Peyer's patch (tissue), 4 donors: ENCODE measurements around the gene MCU. TPM values are rescaled to one million over a fixed set of nuclear protein-coding genes. Genes with fewer than 3 reads are reported as not detected.
"Not testable (repeated sequence)": the region's sequence is repeated elsewhere in the genome, so short reads cannot be mapped to it uniquely, and the experiment has no call there.

ENCODE experiments used
- DNase-seq, 3 donors: peaks; one replicate each; pipeline ENCODE4 v3.0.0-alpha.2; 2017 to 2019
- H3K27ac ChIP-seq, 4 donors: fragments of 200-600 bp; sonication (generic); one replicate each; pipeline ENCODE4 v1.5.1; 2016 to 2019
- H3K27me3 ChIP-seq, 2 donors: fragments of 200-600 bp; sonication (generic); one replicate each; pipeline ENCODE4 v1.5.1; 2019
- H3K36me3 ChIP-seq, 3 donors: fragments of 200-600 bp; sonication (generic); one replicate each; pipeline ENCODE4 v1.5.1; 2016 to 2019
- H3K4me1 ChIP-seq, 4 donors: fragments of 200-600 bp; sonication (generic); one replicate each; pipeline ENCODE4 v1.5.1; 2016 to 2019
- H3K4me3 ChIP-seq, 4 donors: fragments of 200-600 bp; sonication (generic); 1 replicate in 3 of 4; 2 replicates in 1 of 4; pipeline ENCODE4 v1.5.1; 2016 to 2019; ENCODE audit warnings: mild to moderate bottlenecking in 1 of 4
- H3K9me3 ChIP-seq, 4 donors: fragments of 200-600 bp; sonication (generic); one replicate each; pipeline ENCODE4 v1.5.1; 2016 to 2019; ENCODE audit warnings: mild to moderate bottlenecking in 1 of 4
- CTCF ChIP-seq, 6 experiments: fragments of 450-650 bp in 4 of 6; fragments of 200-600 bp in 2 of 6; sonication (generic) in 1 of 6; IDR thresholded peaks; one replicate each; pipeline ENCODE4 v1.5.1; 2017 to 2019; ENCODE audit warnings: antibody characterized with exemption in 6 of 6, mild to moderate bottlenecking in 3 of 6, moderate library complexity in 1 of 6
- POLR2A ChIP-seq, 2 donors: fragments of 450-650 bp; IDR thresholded peaks; one replicate each; pipeline ENCODE4 v1.5.1; 2017; ENCODE audit warnings: antibody characterized with exemption in 2 of 2, mild to moderate bottlenecking in 2 of 2, moderate library complexity in 2 of 2
- total RNA-seq, 4 donors: library from RNA; depleted of rRNA; stranded (reverse); fragments of >200 nt; gene quantifications; one replicate each; pipeline ENCODE4 v1.1.0, GENCODE V29; 2016

Gene MCU
- total RNA-seq, 4 donors from 2014 or later, result 44.6 to 65.8 (median 52.9) TPM

- Histone ChIP-seq H3K4me1 (no peaks in the 10 kb centered on the region), H3K9me3 (no peaks in the 10 kb centered on the region), H3K27ac (no peak overlapping the region), H3K27me3 (no peaks in the 10 kb centered on the region), H3K36me3 (no peaks in the 10 kb centered on the region), H3K4me3 (no peak overlapping the region)
- DNase-seq, result peak in 1 of 3 donors; percentile 59
- TF ChIP-seq CTCF (IDR thresholded peaks at IDR 0.05) (no peak), POLR2A (IDR thresholded peaks at IDR 0.05) (no peak)
Measured at GRCh38 chr10:72754275-72755032, 62.5 kb downstream of the MCU start.

DNA sequence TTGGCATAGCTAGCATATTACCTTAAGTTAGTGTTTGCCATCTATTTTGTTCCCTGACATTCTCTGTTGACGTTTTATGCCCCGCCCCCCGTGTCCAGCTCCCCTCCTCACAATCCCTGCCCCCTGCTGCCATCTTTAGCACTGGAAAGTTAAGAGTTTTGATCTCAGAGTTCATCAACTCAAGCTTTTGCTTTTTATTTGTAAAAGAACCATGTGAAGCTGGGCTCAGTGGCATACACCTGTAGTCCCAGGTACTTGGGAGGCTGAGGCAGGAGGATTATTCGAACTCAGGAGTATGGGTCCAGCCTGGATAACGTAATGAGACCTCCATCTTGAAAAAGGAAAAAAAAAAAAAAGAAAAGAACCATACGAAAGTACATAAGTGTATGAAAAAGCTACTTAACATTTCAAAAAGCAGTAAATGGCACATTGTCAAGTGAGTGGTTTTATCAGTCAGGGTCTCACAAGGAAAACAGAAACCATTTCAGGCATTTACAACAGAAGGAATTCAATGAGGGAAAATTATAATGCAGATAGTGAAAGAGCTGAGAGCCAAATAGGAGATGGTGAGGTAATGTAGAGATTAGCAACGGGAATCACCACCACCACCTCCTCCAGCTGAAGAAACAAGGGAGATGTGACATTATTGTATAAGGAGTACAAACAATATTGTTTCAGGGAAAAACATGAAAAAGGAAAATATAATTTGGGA is 64.9 kb downstream of the MCU start:
- Histone ChIP-seq H3K4me3 (no peak overlapping the region), H3K27ac (no peak overlapping the region), H3K27me3 (no peaks in the 10 kb centered on the region), H3K4me1 (no peaks in the 10 kb centered on the region), H3K36me3 (no peaks in the 10 kb centered on the region), H3K9me3 (no peaks in the 10 kb centered on the region)
- TF ChIP-seq CTCF (IDR thresholded peaks at IDR 0.05) (no peak), POLR2A (IDR thresholded peaks at IDR 0.05) (no peak)
- DNase-seq, result no peak

- Histone ChIP-seq H3K27me3 (no peaks in the 10 kb centered on the region), H3K36me3 (no peaks in the 10 kb centered on the region), H3K9me3 (no peaks in the 10 kb centered on the region), H3K4me1 (no peaks in the 10 kb centered on the region), H3K27ac (no peak overlapping the region), H3K4me3 (no peak overlapping the region)
- DNase-seq, result no peak
- no peak for TF ChIP-seq CTCF (IDR thresholded peaks at IDR 0.05)
- no peak for TF ChIP-seq POLR2A (IDR thresholded peaks at IDR 0.05)
Measured at GRCh38 chr10:72757732-72758131, 65.8 kb downstream of the MCU start.

DNA sequence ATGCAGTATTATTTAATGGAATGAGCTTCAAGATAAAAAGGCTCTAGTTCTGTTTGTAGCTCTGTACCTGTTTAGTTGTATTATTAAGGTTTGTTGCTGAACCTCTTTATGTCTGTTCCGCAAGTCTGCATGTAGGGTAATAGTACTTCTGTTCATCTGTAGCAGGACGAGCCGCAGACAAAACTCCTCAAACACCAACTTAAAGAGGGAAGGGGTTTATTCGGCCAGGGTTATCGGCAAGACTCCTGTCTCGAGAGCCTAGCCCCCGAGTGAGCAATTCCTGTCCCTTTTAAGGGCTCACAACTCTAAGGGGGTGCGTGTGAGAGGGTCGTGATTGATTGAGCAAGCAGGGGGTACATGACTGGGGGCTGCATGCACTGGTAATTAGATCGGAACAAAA is 67.0 kb downstream of the MCU start:
- H3K36me3 ChIP-seq, H3K4me3 ChIP-seq, H3K4me1 ChIP-seq, H3K27ac ChIP-seq, H3K9me3 ChIP-seq, DNase-seq, H3K27me3 ChIP-seq: not testable (repeated sequence)

GRCh38 chr10:72759584-72759983 is 67.6 kb downstream of the MCU start:
- Histone ChIP-seq H3K9me3 (no peaks in the 10 kb centered on the region), H3K4me1 (no peaks in the 10 kb centered on the region), H3K4me3 (no peak overlapping the region), H3K27me3 (no peaks in the 10 kb centered on the region), H3K27ac (no peak overlapping the region), H3K36me3 (no peaks in the 10 kb centered on the region)
- TF ChIP-seq POLR2A (IDR thresholded peaks at IDR 0.05) (no peak), CTCF (IDR thresholded peaks at IDR 0.05) (no peak)
- no peak for DNase-seq

- no peak for DNase-seq
- Histone ChIP-seq H3K27ac (no peak overlapping the region), H3K4me1 (no peaks in the 10 kb centered on the region), H3K36me3 (no peaks in the 10 kb centered on the region), H3K4me3 (no peak overlapping the region), H3K27me3 (no peaks in the 10 kb centered on the region), H3K9me3 (no peaks in the 10 kb centered on the region)
- TF ChIP-seq CTCF (IDR thresholded peaks at IDR 0.05), result no peak
- TF ChIP-seq POLR2A (IDR thresholded peaks at IDR 0.05), result no peak
Measured at GRCh38 chr10:72761498-72761897, 69.6 kb downstream of the MCU start.
